NCI-H2107 (cell line): ENCODE data around the gene TNPO3.
"Not testable (repeated sequence)": the region's sequence is repeated elsewhere in the genome, so short reads cannot be mapped to it uniquely, and the experiment has no call there.

Source experiments
- DNase-seq: peaks from one replicate; lab custom pipeline; 2025; lab: John Stamatoyannopoulos, UW

Gene TNPO3

GRCh38 chr7:129014501-129015101 lies 40.3 kb downstream of the TNPO3 start:
- DNase-seq = no peak

GRCh38 chr7:129013048-129013724 lies 41.7 kb downstream of the TNPO3 start:
- no peak for DNase-seq

- DNase-seq = no peak
These were observed 42.3 kb downstream of the TNPO3 start for GRCh38 chr7:129012641-129013040.

- DNase-seq = no peak
These were observed 44.8 kb downstream of the TNPO3 start for GRCh38 chr7:129010075-129010474.

DNA sequence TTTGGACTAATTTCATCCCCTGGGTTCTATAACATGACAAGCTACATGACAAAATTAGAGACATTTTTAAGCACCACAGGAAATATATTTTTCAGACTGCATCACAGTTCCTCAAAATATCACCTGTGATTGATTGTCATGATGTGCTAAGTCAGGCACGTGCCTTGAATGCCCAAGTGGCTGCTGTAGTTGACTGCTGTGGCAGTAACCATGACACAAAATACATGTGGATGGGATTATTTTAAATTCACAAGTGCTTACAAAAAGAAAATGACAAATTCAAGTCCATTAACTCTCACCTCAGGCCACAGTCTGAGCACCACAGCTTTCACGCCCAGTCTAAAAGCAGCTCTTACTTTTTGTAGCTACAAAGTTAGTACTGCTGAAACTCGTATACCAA lies 45.5 kb downstream of the TNPO3 start:
- DNase-seq = no peak

- no peak for DNase-seq
These were observed 46.1 kb downstream of the TNPO3 start for GRCh38 chr7:129008645-129009414.

GRCh38 chr7:129007572-129007971 lies 47.3 kb downstream of the TNPO3 start:
- no peak for DNase-seq

DNA sequence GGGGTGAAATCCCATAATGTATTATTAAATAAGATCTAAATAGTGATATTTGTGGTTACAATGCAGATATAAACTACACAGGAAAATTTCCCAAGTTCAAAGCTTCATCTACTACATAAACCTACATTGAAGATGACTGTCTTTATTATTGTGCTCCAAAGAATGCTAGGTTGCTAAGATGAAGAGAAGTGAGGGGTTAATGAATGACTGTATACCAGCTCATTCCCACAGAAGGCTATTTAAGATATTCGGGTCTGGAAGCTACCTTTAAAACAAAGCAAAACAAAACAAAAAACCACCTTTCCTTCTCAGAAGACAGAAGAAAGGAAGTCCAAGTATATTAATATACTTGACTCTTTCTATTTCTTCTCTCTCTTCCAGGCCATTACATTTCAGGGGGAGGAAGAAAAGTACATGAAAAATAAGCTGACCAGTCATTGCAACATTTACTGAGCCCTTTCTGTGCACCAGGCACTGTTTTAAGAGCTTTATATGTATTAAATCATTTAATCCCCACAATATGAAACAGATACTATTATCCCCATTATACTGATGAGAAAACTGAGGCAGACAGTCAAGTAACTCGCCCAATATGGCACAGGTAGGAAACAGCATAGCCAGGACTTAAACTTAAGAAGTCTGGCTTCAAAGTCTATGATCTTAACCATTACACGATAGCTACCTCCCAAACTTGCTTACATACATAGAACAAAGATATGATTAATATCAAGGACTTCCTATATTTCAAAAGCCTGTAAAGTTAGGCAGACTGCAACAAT lies 48.1 kb downstream of the TNPO3 start:
- DNase-seq = no peak

GRCh38 chr7:129005186-129005585 lies 49.7 kb downstream of the TNPO3 start:
- no peak for DNase-seq

- DNase-seq = no peak
These were observed 57.7 kb downstream of the TNPO3 start for GRCh38 chr7:128997181-128997580.

- not testable (repeated sequence) for DNase-seq
These were observed 60.4 kb downstream of the TNPO3 start for GRCh38 chr7:128994560-128994959.

- no peak for DNase-seq
These were observed 61.5 kb downstream of the TNPO3 start for GRCh38 chr7:128993419-128993818.

- DNase-seq = no peak
These were observed 65.0 kb downstream of the TNPO3 start for GRCh38 chr7:128989961-128990360.

GRCh38 chr7:128988372-128988771 lies 66.5 kb downstream of the TNPO3 start:
- DNase-seq = no peak

- DNase-seq = no peak
These were observed 68.3 kb downstream of the TNPO3 start for GRCh38 chr7:128986609-128987008.

DNA sequence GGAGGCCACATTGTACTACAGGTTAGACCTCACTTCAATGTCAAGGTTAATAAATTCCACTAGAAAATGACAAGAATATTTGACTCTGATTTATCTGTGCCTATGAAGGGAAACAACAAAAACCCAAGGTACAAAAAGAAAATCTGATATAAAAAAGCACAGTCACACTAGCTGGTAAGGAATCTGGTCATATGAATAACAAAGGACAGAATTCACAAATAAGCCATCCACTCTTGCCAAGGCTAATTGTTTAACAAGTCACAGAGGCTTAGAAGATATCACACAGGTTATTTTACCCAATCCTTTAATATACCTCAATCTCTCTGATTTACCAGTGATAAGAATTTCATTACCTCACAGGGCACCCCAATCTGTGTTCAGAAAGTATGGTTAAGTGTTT lies 69.3 kb downstream of the TNPO3 start:
- no peak for DNase-seq

DNA sequence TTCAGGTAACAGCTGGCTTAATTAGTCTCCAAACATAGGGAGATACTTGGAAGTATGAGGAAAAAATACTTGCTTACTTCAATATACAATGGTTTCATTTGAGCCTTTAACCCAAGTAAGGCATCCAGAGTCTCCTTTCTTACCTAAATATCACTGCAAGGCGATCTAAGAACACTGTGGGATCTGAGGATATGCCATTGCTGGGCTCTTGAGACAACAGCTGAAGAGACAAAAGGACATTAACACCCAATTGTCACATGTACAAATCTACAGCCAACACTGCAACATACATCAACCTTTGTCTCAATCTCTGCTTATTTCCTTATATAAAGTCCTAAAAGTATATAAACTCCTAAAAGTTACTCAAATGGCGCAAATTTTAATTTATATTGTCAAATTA lies 72.8 kb downstream of the TNPO3 start:
- DNase-seq = no peak

DNA sequence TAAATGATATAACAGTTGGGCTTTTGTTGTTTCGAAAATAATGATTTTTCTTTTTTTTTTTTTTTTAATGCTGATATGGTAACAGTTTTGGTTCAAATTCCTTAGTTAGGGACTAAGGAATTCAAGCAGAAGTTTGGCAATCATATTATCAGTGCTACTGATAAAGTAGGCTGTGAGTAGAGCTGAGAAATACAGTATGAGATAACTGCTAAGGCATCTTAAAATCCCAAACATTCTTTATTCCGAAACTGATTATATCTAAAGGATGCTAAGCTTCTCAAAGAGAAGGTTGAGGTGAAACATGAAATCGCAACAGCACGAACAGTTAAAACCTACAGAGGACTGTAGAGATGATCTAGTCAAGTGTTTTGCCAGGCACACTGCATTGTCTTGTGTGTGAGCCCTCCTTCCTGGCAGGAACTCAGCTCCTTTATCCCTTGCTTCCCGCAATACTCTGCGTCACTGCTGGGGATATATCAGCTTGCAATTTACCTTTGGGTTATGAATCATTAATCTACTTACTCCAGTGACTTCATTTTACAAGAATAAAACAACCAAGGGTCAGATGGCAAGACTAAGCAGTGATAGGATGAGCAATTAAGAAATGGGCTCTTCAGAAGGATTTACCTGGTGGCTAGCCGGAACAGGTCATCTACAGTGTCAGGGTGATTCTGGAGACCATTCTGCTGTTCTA lies 80.5 kb downstream of the TNPO3 start:
- no peak for DNase-seq

- no peak for DNase-seq
These were observed 86.3 kb downstream of the TNPO3 start for GRCh38 chr7:128968624-128969023.

DNA sequence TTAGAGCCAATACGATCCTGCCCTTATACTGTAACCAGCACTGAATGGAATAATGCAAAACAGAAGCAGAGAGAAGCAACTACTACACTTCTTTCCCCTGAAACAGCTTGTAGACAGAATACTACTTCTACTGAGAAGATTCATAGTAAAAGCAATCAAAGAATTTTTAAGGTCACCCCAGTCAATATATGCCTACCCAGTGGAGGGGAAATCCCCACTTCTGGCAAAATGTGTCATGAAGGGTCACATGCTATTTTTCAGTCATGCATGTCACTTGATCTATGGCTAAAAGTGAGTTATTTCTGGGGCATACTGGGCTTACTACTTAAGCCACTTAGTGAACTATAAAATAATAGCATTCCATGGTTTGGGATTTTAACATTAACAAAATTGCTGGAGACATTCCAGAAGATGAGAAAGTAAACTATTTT lies 91.6 kb downstream of the TNPO3 start:
- no peak for DNase-seq

DNA sequence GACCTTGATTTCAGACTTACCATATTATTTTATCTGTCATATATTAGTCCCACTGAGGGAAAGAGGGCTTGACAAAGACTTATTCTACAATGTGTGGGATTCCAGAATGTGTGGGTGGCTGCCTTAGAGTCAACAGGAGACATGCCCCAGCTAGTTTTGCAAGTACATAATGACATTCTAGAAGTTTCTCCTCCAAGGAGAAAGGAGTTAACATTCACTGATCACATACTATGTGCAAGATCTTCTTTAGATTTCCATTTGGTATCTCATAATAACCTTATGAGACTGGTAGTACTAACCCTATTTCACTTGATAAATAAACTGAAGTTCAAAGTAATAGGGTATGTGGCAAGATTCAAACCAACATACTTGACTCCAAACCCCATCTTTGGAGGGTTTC lies 92.0 kb downstream of the TNPO3 start:
- no peak for DNase-seq
